GM12891 (cell line): ENCODE data around the gene NR1D1.

ENCODE experiments used
- POLR2A ChIP-seq: IDR thresholded peaks from 2 replicates; pipeline ENCODE4 v1.6.1; 2011; ENCODE audit warnings: low read depth, low read length, control low read depth
- POLR2AphosphoS5 ChIP-seq: IDR thresholded peaks from 2 replicates; pipeline ENCODE4 v1.6.1; 2011; ENCODE audit warnings: low read depth, low read length, control low read depth

DNA sequence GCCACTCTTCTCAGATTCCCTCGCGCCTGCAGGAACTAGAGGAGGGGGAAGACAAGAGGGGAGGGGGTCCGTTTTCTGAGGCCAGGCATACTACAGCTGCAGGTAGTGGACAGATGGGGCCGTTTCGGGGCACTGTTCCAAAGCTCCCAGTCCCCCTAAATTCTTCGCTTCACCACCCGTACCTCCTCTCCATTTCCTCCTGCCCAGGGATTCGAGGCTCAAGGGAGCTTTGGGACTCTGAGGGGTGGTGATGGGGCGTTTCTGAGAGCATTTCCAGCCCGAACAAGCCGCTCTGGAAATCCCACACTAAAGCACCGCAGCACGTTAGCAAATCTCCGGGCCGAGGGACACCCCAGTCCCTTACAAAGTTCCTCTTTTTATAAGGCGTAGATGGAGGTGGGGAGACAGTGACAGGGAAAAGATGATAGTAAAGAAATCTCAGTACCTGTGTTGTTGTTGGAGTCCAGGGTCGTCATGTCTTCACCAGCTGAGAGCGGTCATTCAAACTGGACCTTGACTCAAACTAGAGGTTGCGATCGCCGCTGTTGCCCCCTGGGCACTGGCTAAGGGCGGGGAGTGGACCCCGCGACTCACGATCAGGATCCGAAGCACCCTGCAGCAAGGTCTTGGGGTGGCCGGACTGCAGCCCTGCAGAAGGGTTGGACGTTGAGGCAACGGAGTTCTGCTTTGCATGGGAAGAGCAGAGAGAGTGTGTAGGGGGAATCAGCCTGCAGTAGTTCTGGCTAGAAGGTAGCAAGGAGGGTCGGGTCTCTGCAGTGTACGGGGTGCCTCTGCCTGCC is 570 bp downstream of the NR1D1 start:
- TF ChIP-seq POLR2A (no peak), POLR2AphosphoS5 (no peak)
